HepG2 (cell line): ENCODE data around the gene RASGRF1. TPM values are rescaled to one million over a fixed set of nuclear protein-coding genes. Genes with fewer than 3 reads are reported as not detected.

ENCODE experiments used
- ATAC-seq: fragments of 200-7000 bp; cut with Tn5 transposase; 3 replicates; pipeline ENCODE4 v1.9.1; 2020; ENCODE audit warnings: mild to moderate bottlenecking, moderate library complexity
- BruUV-seq: library from RNA; stranded (reverse); fragments of 400-500 nt; replicated peaks from 2 replicates; lab custom pipeline; 2021; lab: Mats Ljungman, UMichigan
- CTCF ChIA-PET: fragments of 300-600 bp; formaldehyde crosslinking; extraction: SDS; loops from one replicate; lab custom pipeline; 2021; ENCODE audit warnings: low total read pairs, inconsistent platforms, low intra/inter-chr PET ratio; lab: Yijun Ruan, JAX
- POLR2A ChIA-PET: fragments of 350-600 bp; sonication (Branson Sonifier 250); formaldehyde crosslinking; loops from one replicate; lab custom pipeline; 2020; ENCODE audit warnings: antibody characterized with exemption, inconsistent platforms; lab: Yijun Ruan, JAX
- DNase-seq: peaks from one replicate; pipeline ENCODE4 v3.0.0-alpha.2; 2015; ENCODE audit warnings: low spot score
- FAIRE-seq: peaks from 3 replicates; lab custom pipeline; 2011; peaks lifted over from hg19 to GRCh38; lab: Jason Lieb, UNC
- H2AFZ ChIP-seq: one replicate; pipeline ENCODE4 v1.6.1; 2011; ENCODE audit warnings: low read length, inconsistent platforms
- H3K27ac ChIP-seq: fragments of 300-600 bp; 3 replicates; pipeline ENCODE4 v1.8.0; 2011; ENCODE audit warnings: mixed run types, mild to moderate bottlenecking, mixed read lengths, low read length, inconsistent platforms; ENCODE audit not compliant: insufficient read depth; ENCODE audit errors: extremely low read length
- H3K27me3 ChIP-seq, 2 experiments: fragments of 200-600 bp in 1 of 2; 2 replicates in 1 of 2; 3 replicates in 1 of 2; pipeline versions ENCODE4 v1.6.0 to v1.8.0; 2011; ENCODE audit warnings: low read length in 2 of 2, mild to moderate bottlenecking in 2 of 2, moderate library complexity in 2 of 2, inconsistent platforms in 1 of 2; ENCODE audit not compliant: insufficient read depth in 2 of 2, control insufficient read depth in 1 of 2
- H3K36me3 ChIP-seq, 2 experiments: fragments of 200-600 bp in 1 of 2; replicated peaks in 1 of 2; 2 replicates in 1 of 2; 3 replicates in 1 of 2; pipeline versions ENCODE4 v1.5.1 to v1.8.0; 2011; ENCODE audit warnings: low read length in 2 of 2, inconsistent platforms in 1 of 2; ENCODE audit not compliant: insufficient read depth in 2 of 2, control insufficient read depth in 1 of 2
- H3K4me1 ChIP-seq: 2 replicates; pipeline ENCODE4 v1.5.1; 2012; ENCODE audit warnings: low read length, inconsistent platforms; ENCODE audit not compliant: insufficient read depth
- H3K4me2 ChIP-seq: 2 replicates; pipeline ENCODE4 v1.6.0; 2011; ENCODE audit warnings: low read depth, low read length, inconsistent platforms
- H3K4me3 ChIP-seq, 3 experiments: fragments of 200-600 bp in 1 of 3; sonication (generic), shearing (Covaris generic) in 1 of 3; replicated peaks in 1 of 3; 2 replicates each; pipeline ENCODE4 v1.5.1; 2011 to 2016; ENCODE audit warnings: low read length in 3 of 3, inconsistent platforms in 2 of 3, low read depth in 2 of 3, mild to moderate bottlenecking in 2 of 3, control low read depth in 1 of 3, mixed read lengths in 1 of 3; ENCODE audit not compliant: insufficient read depth in 1 of 3
- H3K79me2 ChIP-seq: one replicate; pipeline ENCODE4 v1.6.1; 2011; ENCODE audit warnings: low read length, inconsistent platforms; ENCODE audit not compliant: insufficient read depth
- H3K9ac ChIP-seq: 2 replicates; pipeline ENCODE4 v1.6.0; 2011; ENCODE audit warnings: mild to moderate bottlenecking, low read depth, low read length, inconsistent platforms; ENCODE audit not compliant: insufficient read depth
- H3K9me3 ChIP-seq: 2 replicates; pipeline ENCODE4 v1.5.1; 2012; ENCODE audit warnings: mild to moderate bottlenecking, low read length
- H4K20me1 ChIP-seq: 2 replicates; pipeline ENCODE4 v1.6.0; 2011; ENCODE audit warnings: inconsistent platforms, mild to moderate bottlenecking, low read length, moderate library complexity; ENCODE audit not compliant: insufficient read depth
- ARID3A ChIP-seq: IDR thresholded peaks from 2 replicates; pipeline ENCODE4 v1.6.1; 2012; ENCODE audit warnings: low read depth, low read length, improper control_type of control experiment
- ATF1 ChIP-seq: IDR thresholded peaks from 2 replicates; pipeline ENCODE4 v1.6.1; 2016; ENCODE audit warnings: mild to moderate bottlenecking, control low read depth
- FOXA1 ChIP-seq, 2 experiments: fragments of 450-650 bp in 1 of 2; sonication (generic) in 1 of 2; formaldehyde crosslinking in 1 of 2; IDR thresholded peaks; 2 replicates each; pipeline versions ENCODE4 v1.4.0 to v1.6.1; 2016 to 2020; ENCODE audit warnings: missing genetic modification reagents in 1 of 2
- GPBP1L1 ChIP-seq: sonication (generic); formaldehyde crosslinking; IDR thresholded peaks from 2 replicates; pipeline ENCODE4 v1.5.0; 2020; ENCODE audit warnings: mild to moderate bottlenecking, missing genetic modification reagents
- MTF1 ChIP-seq: sonication (generic); formaldehyde crosslinking; IDR thresholded peaks from 2 replicates; pipeline ENCODE4 v1.5.0; 2020; ENCODE audit warnings: missing genetic modification reagents
- NR1H2 ChIP-seq: sonication (generic); formaldehyde crosslinking; IDR thresholded peaks from 2 replicates; pipeline ENCODE4 v1.8.1; 2022; ENCODE audit warnings: low read depth, missing genetic modification reagents, borderline replicate concordance
- PHB2 ChIP-seq: fragments of 450-650 bp; IDR thresholded peaks from 2 replicates; pipeline ENCODE4 v1.6.1; 2018; ENCODE audit not compliant: partially characterized antibody
- PITX1 ChIP-seq: sonication (generic); formaldehyde crosslinking; IDR thresholded peaks from 2 replicates; pipeline ENCODE4 v1.5.1; 2020; ENCODE audit warnings: mild to moderate bottlenecking, missing genetic modification reagents
- PRMT3 ChIP-seq: sonication (generic); formaldehyde crosslinking; IDR thresholded peaks from 2 replicates; pipeline ENCODE4 v1.8.1; 2022; ENCODE audit warnings: low read depth, mild to moderate bottlenecking, moderate library complexity, missing genetic modification reagents, borderline replicate concordance
- REST ChIP-seq, 2 experiments: IDR thresholded peaks; 2 replicates each; pipeline ENCODE4 v1.6.1; 2011 to 2012; ENCODE audit warnings: low read length in 2 of 2, borderline replicate concordance in 1 of 2, low read depth in 1 of 2, mild to moderate bottlenecking in 1 of 2, moderate library complexity in 1 of 2
- TIGD3 ChIP-seq: sonication (generic); formaldehyde crosslinking; IDR thresholded peaks from 2 replicates; pipeline ENCODE4 v1.5.1; 2020; ENCODE audit warnings: mild to moderate bottlenecking, missing genetic modification reagents, borderline replicate concordance
- ZNF333 ChIP-seq: sonication (generic); formaldehyde crosslinking; IDR thresholded peaks from 2 replicates; pipeline ENCODE4 v1.4.0; 2020; ENCODE audit warnings: mild to moderate bottlenecking, missing genetic modification reagents, borderline replicate concordance
- ZNF564 ChIP-seq: sonication (generic); formaldehyde crosslinking; IDR thresholded peaks from 2 replicates; pipeline ENCODE4 v1.8.1; 2023; ENCODE audit warnings: mild to moderate bottlenecking, missing genetic modification reagents
- ZNF577 ChIP-seq: sonication (generic); formaldehyde crosslinking; IDR thresholded peaks from 2 replicates; pipeline ENCODE4 v1.4.0; 2020; ENCODE audit warnings: mild to moderate bottlenecking, low read depth, missing genetic modification reagents, borderline replicate concordance
- ZNF782 ChIP-seq: sonication (generic); formaldehyde crosslinking; IDR thresholded peaks from 2 replicates; pipeline ENCODE4 v1.4.0; 2020; ENCODE audit warnings: missing genetic modification reagents, mild to moderate bottlenecking, borderline replicate concordance
- WGBS: methylation state at CpG from one replicate; pipeline ENCODE4 v1.1.6; 2017; ENCODE audit warnings: low lambda C conversion rate; 5-methylcytosine and 5-hydroxymethylcytosine counted together
- in situ Hi-C: cut with HindIII; loops from 2 replicates; pipeline ENCODE4 v1.10.0; 2017; ENCODE audit warnings: low pct_unique_long_range_greater_than_20kb; ENCODE audit not compliant: extremely low pct_ligation_motif_present
- intact Hi-C: fragments of 100-400 bp; cut with micrococcal nuclease; formaldehyde crosslinking; loops from one replicate; pipeline ENCODE4 v1.10.0; 2022; ENCODE audit not compliant: unreplicated experiment
- polyA plus RNA-seq, 8 experiments: library from polyadenylated mRNA; depleted of rRNA in 3 of 8; stranded (reverse) in 7 of 8; unstranded in 1 of 8; fragments of >200 nt; fragmentation: Illumina TruSeq in 4 of 8; extraction: Trizol in 4 of 8; gene quantifications; 2 replicates each; pipeline versions ENCODE4 v1.2.1 to v1.2.3, GENCODE V29; 2011 to 2016; ENCODE audit warnings: low read depth in 4 of 8, missing spikeins in 1 of 8, mixed read lengths in 1 of 8; ENCODE audit not compliant: insufficient read depth in 1 of 8
- total RNA-seq, 5 experiments: library from RNA; depleted of rRNA; stranded (reverse); fragments of >200 nt; fragmentation: Illumina TruSeq; extraction: Trizol; gene quantifications; 2 replicates each; pipeline ENCODE4 v1.2.3, GENCODE V29; 2016; ENCODE audit warnings: low read depth in 1 of 5

Gene RASGRF1
- total and polyA plus RNA-seq, 2 of the 13 experiments (the other 11 are each of a cell fraction or from before 2014, with no cell fraction given): 0.55 to 3.0 TPM

- no peaks in the 10 kb centered on the region for H3K9me3 ChIP-seq
- peaks cover 19% of the 10 kb centered on the region for H3K79me2 ChIP-seq
- H4K20me1 ChIP-seq: no peaks in the 10 kb centered on the region
- DNase-seq (no peak), FAIRE-seq (no peak), ATAC-seq (no peak)
- intact Hi-C loops: no loop called here
- no peaks in the 10 kb centered on the region for H3K27me3 ChIP-seq
- 97% methylated on average over 6 of the region's 6 CpGs for WGBS
- H2AFZ ChIP-seq: no peak overlapping the region
- BruUV-seq: no TSS peak
- H3K4me2 ChIP-seq: no peak overlapping the region
- peaks cover 15% of the 10 kb centered on the region for H3K4me1 ChIP-seq
- ChIA-PET CTCF (no interaction called here), POLR2A (no interaction called here)
- H3K4me3 ChIP-seq: no peak overlapping the region
- in situ Hi-C loops: no loop called here
- no peak overlapping the region for H3K9ac ChIP-seq
- H3K27ac ChIP-seq: no peak overlapping the region
- H3K36me3 ChIP-seq: peaks cover 13 to 38% of the 10 kb centered on the region in 2 experiments
- TF ChIP-seq TIGD3 (CRISPR knock-in tag) (no peak), ZNF782 (CRISPR knock-in tag) (no peak), REST (IDR thresholded peaks at IDR 0.05; ENCODE audit: borderline replicate concordance in 1 of 2, low read depth in 1 of 2, low read length in 2 of 2) (no peak), ZNF564 (CRISPR knock-in tag) (no peak), GPBP1L1 (CRISPR knock-in tag) (no peak), NR1H2 (CRISPR knock-in tag) (no peak), ARID3A (no peak), FOXA1 (IDR thresholded peaks at IDR 0.05) (no peak), FOXA1 (CRISPR knock-in tag; IDR thresholded peaks at IDR 0.05) (no peak), PRMT3 (CRISPR knock-in tag) (no peak), MTF1 (no peak), ZNF577 (CRISPR knock-in tag) (no peak), PITX1 (CRISPR knock-in tag) (no peak), ZNF333 (CRISPR knock-in tag) (no peak), PHB2 (no peak), ATF1 (CRISPR knock-in tag) (no peak)
Measured at GRCh38 chr15:78938658-78939488, 151.7 kb downstream of the RASGRF1 start.
